ENCODE data around the gene AP2B1.

AP2B1 gene

DNA sequence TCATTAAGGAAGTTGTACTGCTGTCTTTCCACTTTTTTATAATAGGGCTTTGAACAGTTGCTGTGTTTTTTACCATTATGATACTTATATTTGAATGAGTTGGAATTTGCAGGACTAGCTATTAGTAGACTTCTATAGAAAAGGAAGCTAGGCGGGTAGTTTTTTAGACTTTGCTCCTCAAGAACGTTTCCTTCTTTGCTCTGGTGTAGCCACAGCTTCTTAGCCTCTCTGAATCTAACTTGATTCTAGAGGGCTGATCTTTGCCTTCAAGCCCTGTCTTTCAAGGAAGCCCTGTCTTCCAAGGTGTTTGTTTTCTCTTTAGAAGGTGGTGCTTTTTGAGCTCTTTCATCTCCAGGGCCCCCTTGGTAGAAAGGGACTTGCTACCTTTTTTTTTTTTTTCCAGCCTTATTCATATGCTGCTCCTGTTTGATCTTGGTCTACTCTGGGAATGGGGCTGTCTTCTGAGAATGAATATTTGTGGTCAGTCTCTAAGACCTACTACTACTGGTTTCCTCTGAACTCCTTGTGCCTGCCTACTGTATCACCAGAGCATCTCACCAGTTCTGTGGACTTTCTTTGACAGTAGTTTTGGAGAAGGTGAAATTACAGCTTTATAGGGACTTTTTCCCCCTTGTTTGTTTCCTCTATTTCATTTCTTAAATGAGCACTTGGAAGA lies 92.0 kb downstream of the AP2B1 start:
- H3K27ac ChIP-seq = no peak overlapping the region
- TF ChIP-seq, protein P1, sequence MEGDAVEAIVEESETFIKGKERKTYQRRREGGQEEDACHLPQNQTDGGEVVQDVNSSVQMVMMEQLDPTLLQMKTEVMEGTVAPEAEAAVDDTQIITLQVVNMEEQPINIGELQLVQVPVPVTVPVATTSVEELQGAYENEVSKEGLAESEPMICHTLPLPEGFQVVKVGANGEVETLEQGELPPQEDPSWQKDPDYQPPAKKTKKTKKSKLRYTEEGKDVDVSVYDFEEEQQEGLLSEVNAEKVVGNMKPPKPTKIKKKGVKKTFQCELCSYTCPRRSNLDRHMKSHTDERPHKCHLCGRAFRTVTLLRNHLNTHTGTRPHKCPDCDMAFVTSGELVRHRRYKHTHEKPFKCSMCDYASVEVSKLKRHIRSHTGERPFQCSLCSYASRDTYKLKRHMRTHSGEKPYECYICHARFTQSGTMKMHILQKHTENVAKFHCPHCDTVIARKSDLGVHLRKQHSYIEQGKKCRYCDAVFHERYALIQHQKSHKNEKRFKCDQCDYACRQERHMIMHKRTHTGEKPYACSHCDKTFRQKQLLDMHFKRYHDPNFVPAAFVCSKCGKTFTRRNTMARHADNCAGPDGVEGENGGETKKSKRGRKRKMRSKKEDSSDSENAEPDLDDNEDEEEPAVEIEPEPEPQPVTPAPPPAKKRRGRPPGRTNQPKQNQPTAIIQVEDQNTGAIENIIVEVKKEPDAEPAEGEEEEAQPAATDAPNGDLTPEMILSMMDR (conservative IDR thresholded peaks at IDR 0.05) = no peak

DNA sequence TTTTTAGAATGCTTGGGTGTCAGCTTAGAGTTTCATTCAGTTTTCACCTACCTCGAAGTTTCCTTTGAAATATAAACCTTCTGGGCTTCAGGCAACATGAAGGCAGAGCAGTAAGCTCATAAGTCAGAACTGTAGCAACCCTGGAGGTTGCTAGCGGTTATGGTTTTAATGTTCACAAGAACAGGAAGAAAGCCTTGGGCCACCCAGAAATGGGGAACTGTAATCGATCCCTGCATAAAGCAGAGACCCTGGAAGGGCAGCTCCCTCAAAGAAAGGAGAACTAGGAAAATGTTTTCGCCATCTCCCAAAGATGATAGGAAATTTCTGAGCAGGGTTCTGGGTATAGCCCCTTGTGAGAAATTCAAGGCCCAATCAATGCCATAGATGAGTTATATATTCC lies 96.5 kb downstream of the AP2B1 start:
- no peak overlapping the region for H3K27ac ChIP-seq
- TF ChIP-seq, protein P1 (conservative IDR thresholded peaks at IDR 0.05) = no peak

DNA sequence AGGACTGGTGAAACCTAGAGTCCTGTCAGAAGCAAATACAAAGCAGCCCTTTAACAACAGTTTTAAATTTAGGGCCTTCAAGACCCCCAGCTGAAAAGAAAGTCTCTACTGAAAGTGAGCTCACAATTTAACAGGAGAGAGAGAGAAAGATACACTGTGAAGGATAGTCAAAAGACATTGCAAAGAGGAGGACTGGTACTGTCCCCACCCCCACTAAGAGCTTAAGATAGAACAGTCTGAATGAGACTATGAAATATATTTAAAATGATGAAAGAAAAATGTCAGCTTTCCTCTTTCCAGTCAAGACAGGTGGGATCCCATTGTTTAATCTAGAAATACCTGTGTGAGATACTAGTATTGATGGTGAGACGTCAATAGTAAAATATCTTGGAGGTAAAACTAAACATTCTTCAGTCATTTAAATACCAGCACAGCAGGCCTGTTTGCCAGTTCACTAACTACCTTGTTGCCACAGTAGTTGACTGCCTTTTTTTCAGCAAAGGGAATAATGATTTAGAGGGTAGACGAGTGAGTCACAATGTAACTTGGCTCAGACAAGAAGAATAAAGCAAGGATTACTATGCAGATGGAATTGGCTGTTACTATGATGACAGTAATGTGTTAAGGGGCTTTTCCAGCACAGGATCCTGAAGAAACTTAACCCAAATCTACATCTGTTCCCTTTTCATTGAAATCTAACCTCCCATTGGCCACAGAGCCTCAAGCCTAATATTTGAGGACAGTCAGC lies 97.1 kb downstream of the AP2B1 start:
- TF ChIP-seq, protein P1 (conservative IDR thresholded peaks at IDR 0.05) = no peak
- no peak overlapping the region for H3K27ac ChIP-seq

DNA sequence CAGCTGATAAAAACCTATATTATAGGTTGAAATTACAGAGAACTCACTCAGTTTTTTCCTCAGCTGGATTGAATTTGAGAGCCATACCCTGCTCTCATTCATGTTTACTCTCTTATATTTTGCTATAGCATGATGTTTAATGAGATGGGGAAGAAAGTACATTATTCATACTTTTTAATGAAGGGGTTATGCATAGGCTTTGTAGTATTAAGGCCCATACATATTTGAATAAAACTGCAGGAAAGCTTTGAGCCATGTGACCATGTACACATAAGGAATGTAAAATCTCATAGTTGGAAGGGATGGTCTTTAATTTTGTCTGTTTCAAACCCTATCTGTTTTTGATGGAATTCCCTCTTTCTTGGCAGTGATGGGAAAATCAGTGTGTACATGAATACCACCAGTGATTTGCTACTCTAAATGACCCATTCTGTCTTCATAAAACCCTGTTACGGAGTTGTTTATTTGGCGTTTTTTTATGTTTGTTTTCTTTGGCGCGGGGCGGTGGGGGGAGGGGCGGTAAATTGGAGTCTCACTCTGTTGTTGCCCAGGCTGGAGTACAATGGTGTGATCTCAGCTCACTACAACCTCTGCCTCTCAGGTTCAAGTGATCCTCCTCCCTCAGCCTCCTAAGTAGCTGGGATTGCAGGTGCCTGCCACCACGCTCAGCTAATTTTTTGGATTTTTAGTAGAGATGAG lies 105.5 kb downstream of the AP2B1 start:
- no peak overlapping the region for H3K27ac ChIP-seq
- TF ChIP-seq, protein P1 (conservative IDR thresholded peaks at IDR 0.05) = no peak

DNA sequence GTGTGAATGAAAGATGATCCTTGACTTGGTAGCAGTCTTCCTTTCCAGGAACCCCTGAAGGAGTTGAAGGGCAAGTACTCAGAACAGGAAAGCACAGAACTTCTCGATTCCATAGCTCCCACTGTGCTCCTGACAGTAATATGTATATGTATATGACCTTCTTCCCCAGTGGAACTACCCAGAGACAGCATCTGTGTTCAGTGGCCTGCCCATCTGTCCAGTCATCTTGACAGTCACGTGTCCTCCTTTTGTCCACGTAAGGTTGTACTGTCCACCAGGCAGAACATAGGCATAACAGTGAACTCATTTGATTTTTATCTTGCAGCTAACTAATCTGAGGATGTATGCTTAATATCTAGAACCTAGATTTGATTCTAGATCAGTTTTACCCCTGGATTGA lies 106.5 kb downstream of the AP2B1 start:
- TF ChIP-seq, protein P1 (conservative IDR thresholded peaks at IDR 0.05) = no peak
- H3K27ac ChIP-seq = no peak overlapping the region

DNA sequence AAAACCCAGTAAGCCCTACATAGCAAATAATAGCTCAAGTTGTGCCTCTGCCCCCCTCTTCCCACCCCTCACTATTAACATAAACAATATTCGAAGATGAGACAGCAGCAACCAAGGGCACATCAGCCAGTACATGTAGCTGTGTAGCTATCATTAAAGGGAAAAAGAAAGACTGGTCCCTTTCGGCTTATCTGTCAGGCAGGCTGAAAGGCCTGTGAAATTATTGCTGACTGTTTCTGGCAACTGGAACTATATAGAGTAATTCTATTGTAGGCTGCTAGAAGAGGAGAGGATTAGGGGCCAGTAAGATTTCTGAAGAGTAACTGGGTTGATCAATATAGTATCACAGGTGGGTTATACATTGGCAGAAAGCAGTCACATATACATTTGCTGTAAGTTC lies 107.8 kb downstream of the AP2B1 start:
- H3K27ac ChIP-seq = no peak overlapping the region
- TF ChIP-seq, protein P1 (conservative IDR thresholded peaks at IDR 0.05) = no peak

DNA sequence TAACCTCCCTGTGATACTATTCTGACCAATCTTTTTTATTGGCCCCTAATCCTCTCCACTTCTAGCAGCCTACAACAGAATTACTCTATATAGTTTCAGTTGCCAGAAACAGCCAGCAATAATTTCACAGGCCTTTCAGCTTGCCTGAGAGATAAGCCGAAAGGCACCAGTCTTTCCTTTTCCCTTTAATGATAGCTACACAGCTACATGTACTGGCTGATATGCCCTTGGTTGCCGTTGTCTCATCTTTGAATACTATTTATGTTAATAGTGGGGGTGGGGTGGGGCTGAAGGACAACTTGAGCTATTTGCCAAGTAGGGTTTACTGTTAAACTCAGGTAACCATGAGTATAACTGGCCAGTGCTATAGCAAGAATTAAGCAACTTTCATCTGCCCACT lies 108.5 kb downstream of the AP2B1 start:
- TF ChIP-seq, protein P1 (conservative IDR thresholded peaks at IDR 0.05) = no peak
- H3K27ac ChIP-seq = no peak overlapping the region

All from VCaP (cell line).